PFSK-1 (cell line): ENCODE data around the gene SNX2.

Experiments used
- FOXP2 ChIP-seq: optimal IDR thresholded peaks from 2 replicates; pipeline ENCODE3; 2011; ENCODE audit warnings: borderline replicate concordance, control low read depth, inconsistent platforms; ENCODE audit not compliant: insufficient read depth; ENCODE audit errors: extremely low read length, extremely low read depth
- POLR2AphosphoS5 ChIP-seq: IDR thresholded peaks from 2 replicates; pipeline ENCODE4 v1.6.1; 2012; ENCODE audit warnings: low read depth, mild to moderate bottlenecking, control low read depth, low read length, moderate library complexity
- SIN3A ChIP-seq: IDR thresholded peaks from 2 replicates; pipeline ENCODE4 v1.6.1; 2012; ENCODE audit warnings: mild to moderate bottlenecking, low read length, moderate library complexity, borderline replicate concordance; ENCODE audit not compliant: insufficient read depth
- TAF1 ChIP-seq: IDR thresholded peaks from 2 replicates; pipeline ENCODE4 v1.6.1; 2012; ENCODE audit warnings: low read length, control low read depth, borderline replicate concordance; ENCODE audit not compliant: insufficient read depth
- TF ChIP-seq, protein P1 (sequence below), 2 experiments: IDR thresholded peaks; 2 replicates each; pipeline versions ENCODE4 v1.6.1 to v1.8.0; 2011 to 2012; ENCODE audit warnings: low read depth in 2 of 2, low read length in 2 of 2, control low read depth in 1 of 2, inconsistent platforms in 1 of 2, mild to moderate bottlenecking in 1 of 2, moderate library complexity in 1 of 2; ENCODE audit not compliant: insufficient read depth in 1 of 2

DNA sequence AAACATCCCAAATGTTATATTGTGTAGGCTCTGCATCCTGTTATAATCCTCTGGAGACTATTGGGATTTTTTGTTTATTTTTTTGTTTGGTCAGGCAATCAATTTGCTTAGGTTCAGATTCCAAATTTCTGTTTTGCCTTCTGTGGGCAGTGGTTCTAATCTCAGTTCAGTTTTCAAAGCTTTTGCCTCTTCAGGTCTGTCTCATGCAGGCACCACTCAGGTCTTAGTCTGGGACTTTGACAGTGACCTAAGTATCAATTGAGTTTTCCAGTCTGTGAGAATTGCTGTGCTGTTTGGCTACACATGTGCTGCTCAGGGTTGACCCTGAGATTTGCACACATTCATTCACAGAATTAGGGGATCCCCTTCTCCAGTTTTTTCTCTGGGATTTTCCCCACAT is 14.1 kb downstream of the SNX2 start:
- TF ChIP-seq POLR2AphosphoS5 (no peak), TAF1 (no peak), SIN3A (no peak), FOXP2 (no peak)
- TF ChIP-seq, protein P1, sequence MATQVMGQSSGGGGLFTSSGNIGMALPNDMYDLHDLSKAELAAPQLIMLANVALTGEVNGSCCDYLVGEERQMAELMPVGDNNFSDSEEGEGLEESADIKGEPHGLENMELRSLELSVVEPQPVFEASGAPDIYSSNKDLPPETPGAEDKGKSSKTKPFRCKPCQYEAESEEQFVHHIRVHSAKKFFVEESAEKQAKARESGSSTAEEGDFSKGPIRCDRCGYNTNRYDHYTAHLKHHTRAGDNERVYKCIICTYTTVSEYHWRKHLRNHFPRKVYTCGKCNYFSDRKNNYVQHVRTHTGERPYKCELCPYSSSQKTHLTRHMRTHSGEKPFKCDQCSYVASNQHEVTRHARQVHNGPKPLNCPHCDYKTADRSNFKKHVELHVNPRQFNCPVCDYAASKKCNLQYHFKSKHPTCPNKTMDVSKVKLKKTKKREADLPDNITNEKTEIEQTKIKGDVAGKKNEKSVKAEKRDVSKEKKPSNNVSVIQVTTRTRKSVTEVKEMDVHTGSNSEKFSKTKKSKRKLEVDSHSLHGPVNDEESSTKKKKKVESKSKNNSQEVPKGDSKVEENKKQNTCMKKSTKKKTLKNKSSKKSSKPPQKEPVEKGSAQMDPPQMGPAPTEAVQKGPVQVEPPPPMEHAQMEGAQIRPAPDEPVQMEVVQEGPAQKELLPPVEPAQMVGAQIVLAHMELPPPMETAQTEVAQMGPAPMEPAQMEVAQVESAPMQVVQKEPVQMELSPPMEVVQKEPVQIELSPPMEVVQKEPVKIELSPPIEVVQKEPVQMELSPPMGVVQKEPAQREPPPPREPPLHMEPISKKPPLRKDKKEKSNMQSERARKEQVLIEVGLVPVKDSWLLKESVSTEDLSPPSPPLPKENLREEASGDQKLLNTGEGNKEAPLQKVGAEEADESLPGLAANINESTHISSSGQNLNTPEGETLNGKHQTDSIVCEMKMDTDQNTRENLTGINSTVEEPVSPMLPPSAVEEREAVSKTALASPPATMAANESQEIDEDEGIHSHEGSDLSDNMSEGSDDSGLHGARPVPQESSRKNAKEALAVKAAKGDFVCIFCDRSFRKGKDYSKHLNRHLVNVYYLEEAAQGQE (IDR thresholded peaks at IDR 0.05; ENCODE audit: insufficient read depth in 1 of 2, low read depth in 2 of 2, low read length in 2 of 2), result no peak
